GM19395 (cell line): Measurements from ENCODE around the gene TAS2R16.
"Not testable (repeated sequence)": the region's sequence is repeated elsewhere in the genome, so short reads cannot be mapped to it uniquely, and the experiment has no call there.

Experiments used
- ATAC-seq: cut with Tn5 transposase; IDR thresholded peaks from one replicate; pipeline ENCODE4 v1.9.1; 2021; ENCODE audit warnings: mild to moderate bottlenecking, moderate library complexity; ENCODE audit not compliant: unreplicated experiment

Gene TAS2R16

DNA sequence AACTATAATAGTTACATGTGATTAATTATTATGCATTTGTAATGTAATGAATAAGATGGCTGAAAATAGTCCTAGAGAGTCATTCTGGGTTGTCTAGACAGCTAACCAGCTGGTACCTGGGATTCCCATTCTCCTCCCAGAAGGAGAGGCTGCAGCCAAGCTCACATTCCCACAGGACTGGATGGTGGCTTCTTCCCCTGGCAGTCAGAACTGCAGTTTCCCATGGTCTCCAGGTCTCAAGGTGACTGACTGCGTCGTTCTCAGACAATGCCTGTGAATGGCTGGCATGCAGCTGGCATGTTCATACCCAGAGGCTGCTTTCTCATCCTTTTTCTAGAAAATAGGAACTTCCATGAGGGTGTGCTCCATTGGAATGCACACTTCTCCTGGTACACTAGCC is 21.3 kb downstream of the TAS2R16 start:
- ATAC-seq: no peak

DNA sequence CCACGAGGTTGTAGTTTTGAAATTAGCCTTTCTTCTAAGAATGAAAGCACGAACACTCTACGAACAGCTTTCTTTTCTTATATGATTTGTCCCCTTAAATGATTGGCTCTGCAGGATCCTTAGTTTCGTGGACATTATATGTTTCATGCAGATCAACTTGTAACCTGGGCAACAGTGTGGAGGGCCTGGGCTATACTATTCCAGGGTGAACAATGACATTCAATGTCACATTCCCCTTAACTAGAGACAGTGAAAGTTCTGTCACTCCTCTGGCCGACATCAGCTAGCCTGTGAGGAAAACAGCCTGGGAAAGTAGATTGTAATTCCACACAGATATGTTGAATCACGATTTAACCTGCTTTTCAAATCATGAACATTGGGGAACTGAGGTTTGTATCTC is 23.4 kb downstream of the TAS2R16 start:
- no peak for ATAC-seq

DNA sequence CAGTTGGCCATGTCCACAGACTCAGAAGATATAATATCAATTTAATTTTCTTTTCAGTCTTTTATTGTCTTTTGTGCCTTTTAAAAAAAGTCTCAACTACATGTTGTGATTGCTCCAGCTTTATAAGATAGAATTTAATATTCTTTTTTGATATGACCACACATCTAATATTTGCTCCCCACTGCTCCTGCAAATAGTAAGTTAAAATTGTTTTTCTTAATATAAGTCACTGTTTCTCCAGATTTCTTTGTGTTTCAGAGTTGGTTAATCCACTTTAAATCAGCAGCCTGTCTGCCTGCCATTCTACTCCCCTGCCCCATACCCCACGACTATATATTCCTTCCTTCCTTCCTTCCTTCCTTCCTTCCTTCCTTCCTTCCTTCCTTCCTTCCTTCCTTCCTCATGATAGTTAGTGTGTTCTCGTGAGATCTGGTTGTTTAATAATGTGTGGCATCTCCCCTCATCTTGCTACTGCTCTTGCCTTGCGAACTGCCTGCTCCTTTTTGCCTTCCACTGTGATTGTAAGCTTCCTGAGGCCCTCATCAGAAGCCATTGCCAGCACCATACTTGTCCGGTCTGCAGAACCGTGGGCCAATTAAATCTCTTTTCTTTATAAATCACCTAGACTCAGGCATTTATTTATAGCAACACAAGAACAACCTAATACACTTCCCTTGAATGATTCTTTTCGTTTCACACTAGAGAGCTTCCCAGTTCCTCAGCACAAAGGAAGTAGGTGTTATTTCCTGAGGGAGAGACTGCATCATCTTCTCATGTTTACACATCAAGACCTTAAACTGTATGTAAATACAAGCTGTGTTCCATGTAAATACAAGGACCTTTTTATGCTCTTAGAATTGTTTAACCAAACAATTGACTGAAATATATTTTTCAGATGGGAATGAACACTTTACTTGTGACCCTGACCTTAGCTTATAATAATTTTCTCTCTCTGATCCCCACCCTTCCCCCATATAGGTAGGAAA is 24.5 kb downstream of the TAS2R16 start:
- ATAC-seq: no peak

DNA sequence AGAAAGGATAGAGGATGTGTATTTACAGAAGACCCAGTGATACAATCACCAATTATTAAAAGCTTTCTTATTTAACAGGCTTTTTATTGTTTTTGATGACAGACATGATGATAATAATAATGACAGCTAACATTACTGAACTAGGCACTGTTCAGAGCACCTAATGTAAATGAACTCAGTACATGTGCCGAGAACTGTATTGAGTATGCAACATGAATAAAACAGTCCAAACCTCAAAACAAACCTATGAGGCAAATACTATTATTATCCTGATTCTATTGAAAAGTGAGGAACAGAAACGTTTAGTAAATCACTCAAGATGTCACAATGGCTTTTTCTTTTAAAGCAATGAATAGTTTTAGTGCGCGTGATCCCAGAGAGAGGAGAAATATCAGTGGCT is 27.1 kb downstream of the TAS2R16 start:
- ATAC-seq: no peak

DNA sequence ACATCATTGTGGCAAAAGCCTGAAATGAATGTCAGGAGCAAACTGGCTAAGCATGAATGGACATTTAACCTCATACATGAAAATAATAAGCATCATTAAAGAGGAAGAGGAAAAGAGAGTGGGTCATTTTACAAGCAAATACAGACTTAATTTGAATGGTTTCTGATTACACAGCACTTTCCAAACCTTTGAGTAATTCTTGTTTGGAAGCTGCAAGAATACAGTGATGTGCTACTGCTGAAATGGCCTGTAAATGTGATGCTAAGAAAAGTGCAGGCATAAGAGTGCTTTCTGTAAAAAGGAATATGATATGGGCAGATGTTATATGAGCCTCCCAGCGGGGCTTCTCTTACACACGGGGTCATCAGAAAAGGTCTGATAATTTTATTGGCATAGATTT is 30.2 kb downstream of the TAS2R16 start:
- ATAC-seq: no peak

DNA sequence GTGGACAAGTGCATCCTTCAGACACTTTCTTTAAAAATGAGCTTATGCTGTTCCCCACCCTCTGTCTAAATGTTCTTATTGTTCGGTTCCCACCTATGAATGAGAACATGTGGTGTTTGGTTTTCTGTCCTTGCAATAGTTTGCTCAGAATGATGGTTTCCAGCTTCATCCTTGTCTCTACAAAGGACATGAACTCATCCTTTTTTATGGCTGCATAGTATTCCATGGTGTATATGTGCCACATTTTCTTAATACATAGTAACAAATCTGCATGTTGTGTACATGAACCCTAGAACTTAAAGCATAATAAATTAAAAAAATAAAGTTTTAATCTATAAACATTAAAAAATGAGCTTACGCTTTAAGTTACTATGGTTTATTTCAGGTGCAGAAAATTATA is 41.8 kb downstream of the TAS2R16 start:
- not testable (repeated sequence) for ATAC-seq

DNA sequence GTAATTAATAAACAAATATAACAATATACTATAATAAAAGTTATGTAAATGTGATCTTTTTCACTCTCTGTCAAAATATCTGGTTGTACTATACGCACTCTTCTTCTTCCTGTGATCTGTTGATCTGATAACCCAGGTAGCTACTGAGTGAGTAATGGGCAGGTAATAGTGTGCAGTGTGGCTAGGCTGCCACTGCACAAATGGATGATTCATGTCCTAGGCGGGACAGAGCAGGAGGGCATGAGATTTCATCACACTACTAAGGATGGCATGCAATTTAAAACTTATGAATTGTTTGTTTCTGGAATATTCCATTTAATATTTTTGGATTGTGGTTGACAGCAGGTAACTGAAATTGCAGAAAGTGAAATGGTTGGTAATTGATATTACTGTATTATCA is 44.5 kb downstream of the TAS2R16 start:
- ATAC-seq: no peak

DNA sequence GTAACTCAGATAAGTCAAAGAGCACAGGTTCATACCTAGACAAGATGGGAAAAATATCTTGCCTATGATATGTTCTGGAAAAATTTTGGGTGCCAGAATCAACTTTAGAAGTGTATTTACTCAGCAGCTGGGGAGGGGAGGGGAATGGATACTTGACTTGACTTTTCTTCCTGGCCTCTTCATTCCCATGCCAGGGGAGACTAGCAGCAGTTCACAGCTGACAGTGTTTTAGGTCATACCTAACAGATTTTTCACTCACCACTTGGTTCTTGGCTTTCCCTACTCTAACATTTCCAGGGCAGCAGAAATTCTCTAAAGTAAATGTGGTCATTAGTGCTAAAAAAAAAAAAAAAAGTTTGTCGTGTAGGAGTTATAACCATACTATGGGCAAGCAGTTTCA is 46.3 kb downstream of the TAS2R16 start:
- ATAC-seq: no peak
